ENCODE results near the gene DNAJB13.
A peak's percentile ranks its signal among the peaks of the same experiment; 100 is the strongest.
"Not testable (repeated sequence)": the region's sequence is repeated elsewhere in the genome, so short reads cannot be mapped to it uniquely, and the experiment has no call there.

The DNAJB13 gene

DNA sequence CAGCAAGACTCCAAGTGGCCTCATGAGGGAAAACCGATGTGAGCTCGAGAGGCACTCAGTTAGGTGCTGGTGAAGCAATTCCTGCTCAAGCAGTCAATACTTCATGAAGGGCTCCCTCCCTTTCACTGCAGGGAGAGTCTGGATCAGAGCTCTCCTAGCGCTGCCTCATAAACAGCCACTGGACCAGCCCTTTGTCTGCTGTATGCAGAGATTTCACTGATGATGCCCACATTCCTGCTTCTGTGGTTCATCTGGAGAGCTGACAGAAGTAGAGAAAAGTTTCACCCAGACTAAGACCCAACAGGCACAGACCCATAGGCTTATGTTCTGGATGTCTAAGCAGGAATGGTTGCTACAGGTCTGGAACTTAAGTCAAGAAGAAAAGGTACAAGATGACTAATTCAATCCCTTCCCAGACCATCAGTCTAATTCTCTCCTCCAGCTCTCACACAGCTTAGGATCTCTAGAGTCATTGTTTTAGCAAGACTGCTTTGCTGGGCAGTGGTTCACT lies 27.8 kb downstream of the DNAJB13 start:
- no peak for DNase-seq

DNA sequence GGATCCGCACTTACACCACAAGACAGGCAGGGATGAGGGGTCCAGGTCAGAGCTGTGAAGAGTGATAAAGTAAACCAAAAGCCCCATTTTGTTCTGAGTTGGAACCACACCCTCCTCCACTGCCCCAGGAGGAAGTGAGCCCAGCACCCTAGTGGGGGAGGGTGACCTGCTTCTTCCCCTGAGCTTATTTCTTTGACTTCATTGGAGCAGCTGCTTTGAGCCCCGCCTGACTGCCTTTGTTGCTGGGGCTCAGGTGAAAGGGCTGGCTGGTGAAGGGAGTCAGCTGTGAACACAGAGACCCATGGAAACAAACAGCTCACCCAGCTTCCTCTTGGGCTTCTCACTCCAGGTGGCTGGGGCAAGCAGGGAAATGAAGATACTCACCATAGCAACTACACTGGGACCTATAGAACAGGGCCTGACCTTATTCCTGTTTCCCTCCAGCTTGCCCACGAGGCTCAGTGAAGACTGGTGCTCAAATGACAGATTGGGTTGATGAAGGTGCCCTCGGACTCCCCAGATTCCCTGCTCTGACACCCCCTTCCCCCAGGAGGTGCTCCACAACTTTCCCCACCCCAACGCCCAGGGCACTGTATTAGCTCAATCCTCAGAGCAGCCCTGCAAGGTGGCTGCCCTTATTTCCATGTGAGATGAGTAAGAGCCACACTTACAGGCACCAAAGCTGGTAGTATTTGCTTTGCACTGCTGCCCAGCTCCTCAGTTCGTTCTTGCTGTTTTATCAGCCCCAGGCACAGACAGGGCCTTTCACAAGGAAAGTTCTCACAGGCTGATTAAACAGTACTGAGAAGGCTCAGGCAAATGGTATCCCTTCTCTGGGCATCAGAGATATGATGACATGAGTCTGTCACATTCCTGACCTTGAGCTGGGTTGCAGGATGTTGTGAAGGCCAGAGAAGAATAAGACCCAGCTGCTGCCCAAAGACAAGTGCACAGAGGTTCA lies 29.5 kb downstream of the DNAJB13 start:
- peak; percentile 45 to 56 for DNase-seq

DNA sequence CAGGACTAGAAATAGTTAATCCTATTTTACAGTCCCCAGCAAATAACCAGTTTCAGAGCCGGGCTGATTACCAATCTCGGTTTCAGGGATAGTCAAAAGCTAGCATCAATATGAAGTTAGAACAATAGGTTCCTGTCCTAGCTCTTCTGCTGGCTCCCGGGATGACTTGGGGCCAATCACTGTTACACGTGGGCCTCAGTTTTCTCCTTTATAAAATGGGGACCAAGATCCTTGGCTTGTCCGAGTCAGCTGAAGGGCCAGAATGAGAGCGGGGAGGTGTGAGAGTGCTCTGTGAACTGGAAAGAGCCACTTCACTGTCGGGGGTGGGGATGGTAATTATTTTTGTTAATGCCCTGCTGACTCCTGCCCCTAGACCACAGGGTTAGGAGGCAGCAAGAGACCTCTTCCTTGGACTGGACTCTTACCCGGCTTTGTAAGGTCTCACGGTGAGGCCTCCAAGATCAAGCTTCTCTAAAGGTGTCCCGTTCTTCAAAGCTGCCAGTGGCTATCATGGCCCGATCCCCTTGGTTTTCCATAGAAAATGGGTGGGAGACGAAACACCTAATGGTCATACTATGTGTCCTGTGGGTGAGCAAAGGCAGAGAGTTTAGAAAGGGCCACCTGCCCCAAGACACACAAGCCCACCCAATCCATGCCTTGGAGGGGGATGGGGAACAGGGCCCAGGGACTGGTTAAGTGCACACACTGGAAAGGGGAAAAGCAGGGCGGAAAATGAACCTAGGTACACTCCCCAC lies 30.4 kb downstream of the DNAJB13 start:
- no peak for DNase-seq

DNA sequence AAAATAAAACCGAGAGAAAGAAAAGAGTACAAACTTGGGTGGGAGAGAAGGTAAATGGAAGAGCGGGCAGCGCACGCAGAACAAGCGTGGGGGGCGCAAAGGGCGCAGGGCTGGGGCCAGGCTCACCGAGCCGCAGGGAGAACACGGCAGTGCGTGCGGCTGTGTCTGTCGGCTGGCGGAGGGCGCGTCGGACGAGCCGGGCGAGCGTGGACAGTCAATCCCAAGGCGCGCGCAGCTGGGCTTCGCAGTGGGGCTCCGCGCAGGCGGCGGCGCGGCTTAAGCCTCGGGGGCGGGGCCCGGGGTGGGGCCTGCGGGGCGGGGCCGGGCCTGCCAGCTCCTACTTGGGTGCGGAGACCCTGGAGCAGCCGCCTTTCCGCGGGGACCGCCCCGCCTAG lies 31.8 kb downstream of the DNAJB13 start, which contains the start of gene UCP2:
Gene UCP2, minus strand, starts transcription at position 249 of the 395 bp plus-strand sequence. CDS start 4,465 bp downstream, outside the sequence.
- peak; percentile 77 to 82 for DNase-seq

DNA sequence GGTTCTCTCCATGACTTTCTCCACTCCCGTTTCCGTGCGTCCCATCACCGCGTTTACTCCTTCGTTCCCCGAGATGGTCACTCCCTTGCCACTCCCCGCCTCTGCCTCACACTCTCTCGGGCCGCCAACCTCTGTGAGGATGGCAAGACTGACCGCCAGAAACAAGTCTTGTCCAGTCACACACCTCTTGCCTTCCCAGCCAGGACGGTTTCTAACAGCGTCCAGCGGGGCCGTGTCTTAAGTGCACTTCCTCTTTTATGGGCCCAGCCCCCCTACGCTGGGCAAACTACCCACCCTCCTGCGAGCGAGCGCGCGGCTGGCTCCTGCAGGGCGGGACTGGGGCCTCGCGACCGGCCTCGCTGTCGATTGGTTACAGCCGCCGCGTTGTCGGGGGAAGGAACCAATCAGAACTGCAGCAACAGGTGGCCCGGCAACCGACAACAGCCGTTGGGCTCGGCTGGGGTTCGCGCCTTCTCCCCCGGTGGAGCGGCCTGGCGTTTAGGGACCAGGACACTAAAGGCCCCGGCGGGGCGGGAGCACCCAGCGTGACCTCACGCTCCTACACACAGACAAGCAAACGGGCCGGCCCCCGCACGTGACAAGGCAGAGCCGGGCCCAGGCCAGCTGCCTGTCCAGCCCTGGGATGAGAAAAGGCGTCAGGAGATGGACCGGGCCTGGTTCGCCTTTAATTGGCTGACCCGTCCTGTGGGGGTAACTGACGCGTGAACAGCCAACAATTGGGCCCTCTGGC lies 32.3 kb downstream of the DNAJB13 start:
- DNase-seq, result peak; percentile 90 to 96

DNA sequence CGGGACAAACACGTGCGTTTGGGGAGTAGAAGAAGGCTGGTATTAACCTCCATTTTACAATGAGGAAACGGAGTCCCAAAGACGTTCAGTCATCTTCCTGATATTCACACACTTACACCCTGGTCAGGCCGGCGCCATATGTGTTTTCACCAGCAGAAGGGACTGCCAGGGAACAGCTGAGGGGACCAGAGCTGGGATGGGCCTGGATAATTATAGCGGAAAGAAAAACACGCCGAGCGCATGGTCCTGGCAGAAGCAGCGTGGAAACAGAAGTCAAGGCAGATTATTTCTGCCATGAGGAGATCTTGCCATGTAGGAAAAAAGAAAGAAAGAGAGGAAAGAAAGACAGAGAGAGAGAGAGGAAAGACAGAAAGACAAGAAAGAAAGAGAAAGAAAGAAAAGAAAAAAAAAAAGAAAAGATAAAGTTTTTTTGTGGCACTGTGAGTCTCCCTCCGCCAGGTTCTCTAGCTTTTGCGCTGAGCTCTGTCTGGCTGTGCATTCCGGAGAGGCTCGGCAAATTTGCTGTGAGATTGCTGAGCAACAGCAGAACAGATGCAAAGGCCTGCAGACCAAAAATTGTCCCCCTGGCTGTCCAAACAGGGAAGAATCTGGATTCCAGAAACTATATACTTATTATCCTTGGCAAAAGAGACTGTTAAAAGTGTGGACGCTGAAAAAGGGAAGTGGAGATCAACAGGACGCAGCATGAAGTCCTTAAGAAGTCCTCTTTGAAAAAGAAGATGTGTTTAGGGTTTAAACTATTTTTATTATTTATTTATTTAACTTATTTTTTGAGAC lies 33.1 kb downstream of the DNAJB13 start:
- peak in 1 of 2 donors; percentile 16 for DNase-seq

DNA sequence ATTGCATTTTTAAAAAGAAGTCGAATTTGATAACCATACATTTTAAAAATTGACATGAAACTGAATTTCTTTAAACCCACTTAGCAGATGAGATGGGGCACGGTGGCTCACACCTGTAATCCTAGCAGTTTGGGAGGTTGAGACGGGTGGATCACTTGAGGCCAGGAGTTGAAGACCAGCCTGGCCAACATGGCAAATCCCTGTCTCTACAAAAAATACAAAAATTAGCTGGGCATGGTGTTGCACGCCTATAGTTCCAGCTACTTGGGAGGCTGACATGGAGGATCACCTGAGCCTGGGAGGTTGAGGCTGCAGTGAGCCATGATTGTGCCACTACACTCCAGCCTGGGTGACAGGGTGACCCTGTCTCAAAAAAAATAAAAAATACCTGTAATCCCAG lies 34.8 kb downstream of the DNAJB13 start:
- DNase-seq, result not testable (repeated sequence)

DNA sequence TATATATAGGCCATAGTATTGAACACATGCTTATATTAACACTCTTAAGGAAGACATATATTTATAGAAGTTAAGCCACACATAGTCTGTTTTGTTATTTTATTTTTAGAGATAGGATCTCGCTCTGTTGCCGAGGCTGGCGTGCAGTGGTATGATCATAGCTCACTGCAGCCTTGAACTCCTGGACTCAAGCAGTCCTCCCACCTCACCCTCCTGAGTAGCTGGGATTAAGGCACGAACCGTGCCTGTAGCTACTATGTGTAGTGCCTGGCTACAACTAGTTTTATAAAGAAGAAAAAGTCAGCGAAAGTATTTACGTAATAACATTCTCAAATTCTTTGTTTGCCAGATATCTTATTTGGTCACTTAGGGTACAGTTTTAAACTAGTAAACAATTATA lies 37.4 kb downstream of the DNAJB13 start:
- DNase-seq, result no peak

DNA sequence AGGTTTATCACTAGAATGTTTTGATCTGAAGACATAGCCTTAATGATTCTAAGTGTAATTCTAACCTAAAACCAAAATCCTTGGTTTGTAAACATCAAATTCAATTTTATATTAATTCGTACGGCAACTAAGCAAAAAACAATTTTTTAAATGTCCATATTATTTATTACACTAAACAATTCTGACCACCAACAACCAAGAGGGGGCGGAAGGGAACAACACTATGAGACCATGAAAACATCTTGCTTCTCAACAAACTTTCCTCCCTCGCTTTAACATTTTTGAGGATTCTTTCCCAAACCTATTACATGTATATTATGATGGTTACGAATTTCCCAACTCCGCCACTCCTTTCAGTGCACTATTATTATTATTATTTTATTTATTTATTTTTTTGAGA lies 38.3 kb downstream of the DNAJB13 start:
- peak; percentile 13 to 34 for DNase-seq

DNA sequence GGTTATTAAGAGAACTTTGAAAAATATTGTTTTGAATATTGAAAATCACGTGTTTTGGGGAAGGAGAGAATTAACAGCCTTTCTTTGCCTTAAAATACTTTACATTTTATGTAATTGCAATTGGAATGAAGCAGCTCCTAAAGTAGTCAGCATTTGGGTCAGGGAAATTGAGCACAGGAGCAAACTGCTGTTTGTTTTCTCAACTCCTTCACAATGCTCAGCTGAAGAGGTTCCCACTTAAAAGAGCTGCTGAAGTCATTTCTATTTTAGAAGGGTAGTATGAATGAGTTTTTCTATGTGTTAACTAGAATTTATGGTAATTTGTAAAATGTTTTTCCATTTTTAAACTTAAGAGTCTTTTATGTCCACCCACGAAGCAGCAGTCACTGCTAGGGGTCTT lies 39.9 kb downstream of the DNAJB13 start:
- no peak for DNase-seq

DNA sequence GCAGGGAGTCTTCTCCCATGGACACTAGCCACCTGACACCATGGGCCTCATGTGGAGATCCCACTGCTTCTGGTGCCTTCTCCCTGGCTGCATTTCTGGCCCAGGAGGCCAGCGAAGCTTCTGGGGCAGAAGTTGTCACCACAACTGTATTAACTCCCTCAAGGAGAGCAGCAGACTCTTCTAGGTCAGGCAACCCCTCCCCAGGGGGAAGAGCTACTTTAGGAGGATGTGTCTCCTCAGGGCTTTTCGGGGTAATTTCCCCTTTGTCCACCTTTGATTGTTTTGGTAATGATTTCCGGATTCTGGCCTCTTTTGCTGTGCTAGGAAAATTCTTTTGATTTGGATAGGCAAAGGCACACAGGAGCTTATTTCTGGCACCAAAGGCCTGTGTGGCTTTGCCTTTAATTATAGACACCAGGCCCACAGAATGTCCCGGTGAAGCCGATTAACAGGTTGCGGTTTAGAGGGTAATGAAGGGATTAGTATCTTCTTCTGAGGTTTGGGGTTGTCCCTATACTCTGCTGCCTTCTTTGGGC lies 40.7 kb downstream of the DNAJB13 start:
- DNase-seq, result no peak

DNA sequence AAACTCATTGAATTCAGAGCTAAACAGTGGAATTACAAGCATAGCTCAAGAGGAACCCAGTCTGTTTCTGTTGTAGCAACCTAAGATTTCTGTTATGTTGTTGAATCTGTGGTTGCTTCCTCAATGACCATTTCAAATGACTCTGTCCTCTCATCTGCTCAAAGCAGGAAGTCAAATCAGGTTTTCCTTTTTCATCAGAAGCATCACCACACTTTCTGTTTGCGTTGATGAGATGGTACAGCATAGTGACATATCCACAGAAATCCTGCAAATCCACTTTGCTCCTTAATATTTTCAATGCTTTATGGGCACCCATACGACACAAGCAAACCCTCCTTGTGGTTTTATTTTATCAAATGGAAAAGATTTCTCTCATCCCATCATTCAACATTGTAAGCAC lies 44.4 kb downstream of the DNAJB13 start:
- DNase-seq, result peak; percentile 71 to 86

DNA sequence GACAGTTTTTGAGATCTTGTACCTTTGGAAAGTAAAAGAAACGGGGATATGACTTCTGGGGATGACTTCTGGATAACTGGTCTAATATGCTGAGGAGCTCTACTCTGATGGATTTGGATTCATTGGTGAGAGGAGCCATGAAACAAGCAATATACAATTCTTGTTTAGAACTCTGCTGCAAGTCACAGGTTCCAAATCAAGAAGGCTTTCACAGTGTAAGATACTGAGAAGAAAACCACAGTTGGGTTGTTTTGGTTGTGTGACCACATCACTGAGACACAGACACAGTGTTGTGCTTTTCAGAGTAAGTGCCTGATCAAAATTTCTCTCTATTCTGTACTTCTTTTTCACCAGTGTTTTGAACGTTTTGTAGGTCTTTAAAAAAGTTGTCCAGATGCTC lies 44.9 kb downstream of the DNAJB13 start:
- DNase-seq, result no peak

DNA sequence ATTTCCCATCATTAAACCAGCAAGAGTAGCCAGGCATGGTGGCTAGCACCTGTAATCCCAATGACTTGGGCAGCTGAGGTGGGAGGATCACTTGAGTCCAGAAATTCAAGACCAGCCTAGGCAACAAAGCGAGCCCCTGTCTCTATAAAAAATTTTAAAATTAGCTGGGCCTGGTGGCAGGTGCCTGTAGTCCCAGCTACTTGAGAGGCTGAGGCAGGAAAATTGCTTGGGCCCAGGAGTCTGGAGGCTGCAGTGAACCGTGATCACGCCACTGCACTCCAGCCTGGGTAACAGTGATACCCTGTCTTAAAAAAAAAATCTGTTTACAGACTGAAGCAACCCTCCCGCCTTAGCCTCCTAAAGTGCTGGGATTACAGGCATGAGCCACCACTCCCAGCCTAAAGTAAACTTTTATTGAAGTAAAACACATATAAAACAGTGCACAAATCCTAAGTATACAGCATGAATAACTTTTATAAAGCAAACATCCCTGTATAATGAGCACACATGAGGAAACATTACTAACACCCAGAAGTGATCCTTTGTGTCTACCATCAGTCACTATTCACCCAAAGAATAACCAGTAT lies 45.4 kb downstream of the DNAJB13 start:
- no peak for DNase-seq

DNA sequence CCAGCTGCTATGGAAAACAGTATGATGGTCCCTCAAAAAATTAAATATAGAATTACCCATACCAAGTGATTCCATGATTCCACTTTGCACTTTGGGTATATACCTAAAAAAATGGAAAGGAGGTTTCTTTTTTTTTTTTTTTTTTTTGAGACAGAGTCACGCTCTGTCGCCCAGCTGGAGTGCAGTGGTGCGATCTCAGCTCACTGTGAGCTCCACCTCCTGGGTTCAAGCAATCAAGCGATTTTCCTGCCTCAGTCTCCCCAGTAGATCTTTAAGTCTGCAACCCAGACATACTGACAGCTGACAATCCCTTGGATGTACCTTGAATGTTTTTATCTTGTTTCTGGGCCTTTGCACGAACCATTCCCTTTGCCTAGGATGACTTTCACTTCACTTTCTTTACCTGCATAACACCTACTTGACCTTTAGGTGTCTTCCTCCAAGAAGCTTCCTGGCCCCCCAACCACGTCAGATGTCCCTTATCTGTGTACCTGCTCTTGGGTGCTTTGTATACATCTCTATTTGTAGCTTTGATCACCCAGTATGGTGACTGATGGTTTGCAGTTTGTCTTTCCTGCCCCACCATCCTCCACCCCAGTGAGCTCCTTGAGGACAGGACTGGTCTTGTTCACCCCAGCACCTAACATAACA lies 46.4 kb downstream of the DNAJB13 start:
- DNase-seq, result no peak

DNA sequence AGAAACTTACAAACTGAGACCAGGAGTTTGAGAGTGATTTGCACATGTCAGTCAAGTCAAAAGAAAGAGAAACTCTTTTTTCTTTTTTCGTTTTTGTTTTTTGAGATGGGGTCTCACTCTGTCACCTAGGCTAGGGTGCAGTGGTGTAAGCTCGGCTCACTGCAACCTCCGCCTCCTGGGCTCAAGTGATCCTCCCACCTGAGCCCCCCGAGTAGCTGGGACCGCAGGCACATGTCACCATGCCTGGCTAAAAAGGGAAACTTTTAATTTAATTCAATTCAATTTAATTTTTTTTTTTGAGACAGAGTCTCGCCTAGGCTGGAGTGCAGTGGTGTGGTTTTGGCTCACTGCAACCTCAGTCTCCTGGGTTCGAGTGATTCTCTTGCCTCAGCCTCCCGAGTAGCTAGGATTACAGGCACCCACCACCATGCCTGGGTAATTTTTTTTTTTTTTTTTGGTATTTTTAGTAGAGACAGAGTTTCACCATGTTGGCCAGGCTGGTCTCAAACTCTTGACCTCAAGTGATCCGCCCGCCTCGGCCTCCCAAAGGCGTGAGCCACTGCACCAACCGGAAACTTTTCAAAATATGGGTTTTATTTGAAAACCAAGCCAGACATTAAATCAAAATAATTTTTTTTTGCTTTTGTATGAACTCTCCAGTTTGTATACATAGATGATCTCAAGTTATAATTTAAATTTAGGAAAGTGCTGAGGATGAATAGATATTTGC lies 48.2 kb downstream of the DNAJB13 start:
- no peak for DNase-seq

DNA sequence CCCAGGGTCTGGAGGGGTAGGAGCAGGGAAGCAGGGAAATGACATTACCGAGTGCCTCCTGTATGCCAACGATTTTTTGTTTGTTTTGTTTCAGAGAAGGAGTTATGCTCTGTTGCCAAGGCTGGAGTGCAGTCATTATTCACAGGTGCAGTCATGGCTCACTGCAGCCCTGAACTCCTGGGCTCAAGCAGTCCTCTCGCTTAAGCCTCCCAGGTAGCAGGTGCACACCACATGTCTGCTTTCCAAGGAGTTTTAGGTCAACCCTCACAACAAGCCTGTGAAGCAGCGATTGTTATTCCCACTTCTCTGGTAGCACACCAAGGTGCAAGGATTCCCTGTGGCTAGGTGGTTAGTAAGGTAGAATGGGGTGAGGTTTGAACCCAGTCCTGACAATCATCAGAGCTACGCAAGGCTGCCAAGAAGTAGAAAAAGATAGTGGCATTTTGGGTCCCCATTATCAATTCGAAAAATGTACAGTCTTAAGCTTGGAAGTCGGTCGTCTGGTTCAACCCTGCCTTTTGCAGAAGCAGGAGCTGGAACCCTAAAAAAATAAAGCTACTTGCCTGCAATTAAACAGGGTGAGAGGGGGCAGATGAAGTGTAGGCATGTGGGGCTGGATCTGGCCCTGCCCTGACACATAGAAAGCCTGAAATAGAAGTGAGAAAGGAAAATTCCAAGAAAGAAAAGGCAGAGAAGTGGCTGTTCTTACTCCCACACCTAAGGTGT lies 48.9 kb downstream of the DNAJB13 start:
- DNase-seq, result no peak

DNA sequence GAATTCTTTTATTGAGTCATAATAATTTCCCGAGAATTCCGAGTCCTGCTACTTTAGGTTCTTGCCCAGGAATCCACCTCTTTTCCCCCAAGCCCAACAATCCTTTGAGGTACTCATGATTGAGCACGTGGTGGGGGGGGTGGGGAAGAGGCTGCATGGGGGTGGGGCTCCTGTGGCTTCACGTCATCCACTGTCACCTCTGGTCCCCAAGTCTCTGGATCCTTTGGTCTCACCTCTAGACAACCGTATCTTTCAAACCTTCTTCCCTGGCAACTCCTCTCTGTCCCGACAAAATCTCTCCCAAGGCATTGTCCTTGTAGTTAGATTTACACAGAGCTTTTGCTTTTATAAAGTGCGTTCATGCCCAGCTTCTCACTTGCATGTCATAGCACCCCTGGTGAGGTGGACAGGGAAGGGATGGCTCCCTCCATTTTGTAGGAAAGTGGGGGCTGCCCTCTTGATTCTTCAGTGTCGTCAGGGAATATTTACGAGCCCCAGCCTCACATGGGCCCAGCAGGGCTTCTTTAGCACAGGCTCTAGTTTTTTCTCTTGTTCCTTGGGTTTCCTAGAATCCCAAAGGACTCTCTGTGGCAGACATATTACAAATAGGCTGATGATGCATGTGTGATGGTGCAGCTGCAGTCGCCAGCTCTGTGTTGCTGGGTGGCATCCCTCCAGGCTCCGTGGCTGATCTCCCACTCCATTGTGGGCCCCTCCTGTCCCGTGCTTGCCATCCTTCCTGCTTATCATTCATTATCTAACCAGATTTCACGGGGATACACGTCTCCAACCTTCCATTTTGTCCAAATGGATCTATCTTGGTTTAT lies 49.7 kb downstream of the DNAJB13 start:
- DNase-seq, result no peak

Measured in inflammatory macrophage treated with lipopolysaccharide for 1 hour (primary cell).